ENCODE data around the gene NR4A3. TPM values are rescaled to one million over a fixed set of nuclear protein-coding genes. Genes with fewer than 3 reads are reported as not detected.
A peak's percentile ranks its signal among the peaks of the same experiment; 100 is the strongest.

Gene NR4A3
- total RNA-seq (2013) = 0.85 TPM
- polyA plus RNA-seq (1 to 10 TPM in 1 of 3 donors, under 1 TPM in 2; 0.88 to 2.1 (median 0.92) TPM), polyA minus RNA-seq (8.7 and 23.1 TPM in 2 replicates), total RNA-seq (26.5 to 207 (median 93.0) reads per million in 11 experiments)

- H3K9me3 Mint-ChIP-seq = peaks cover 0 to 37% (median 26%) of the 10 kb centered on the region in 7 donors
- H3K36me3 ChIP-seq (replicated peaks in 1 of 2; ENCODE audit: control insufficient read depth in 1 of 2, insufficient read depth in 2 of 2, low read length in 2 of 2) = no peaks in the 10 kb centered on the region
- H3K4me3 Mint-ChIP-seq = peak within 1 kb of the TSS; percentile 100
- under 1% methylated on average over 54 of the region's 75 CpGs for WGBS (ENCODE audit: insufficient coverage)
- peak; percentile 26 for TF ChIP-seq CTCF (IDR thresholded peaks at IDR 0.05)
- H2AFZ ChIP-seq (ENCODE audit: insufficient read depth, low read depth, low read length, poor library complexity, severe bottlenecking) = peak within 1 kb of the TSS; percentile 46
- peaks cover 62% of the 10 kb centered on the region for H3K4me1 Mint-ChIP-seq
- H3K27ac Mint-ChIP-seq = peak within 1 kb of the TSS; percentile 97 to 100 (median 99)
- intact Hi-C loops (cut with micrococcal nuclease) = loop anchor here (5.0 to 10.0 kb wide), 8 partner anchors 83 to 699 kb away; partner anchors contain the start of genes STX17 (in 2 of the 2), ALG2 (in 1 of the 2), ERP44 (in 1 of the 2) and INVS (in 1 of the 2)
- peaks cover 63 to 68% of the 10 kb centered on the region in 2 donors for H3K4me1 ChIP-seq (ENCODE audit: control insufficient read depth in 1 of 2, insufficient read depth in 2 of 2, low read length in 2 of 2)
- H3K27me3 Mint-ChIP-seq (ENCODE audit: low read depth in 3 of 3) = peaks cover 46 to 55% (median 51%) of the 10 kb centered on the region in 3 donors
- peak within 1 kb of the TSS; percentile 98 for H3K9ac ChIP-seq (ENCODE audit: insufficient read depth, low read length, poor library complexity, severe bottlenecking)
- peaks cover 37 to 46% of the 10 kb centered on the region in 2 donors for H3K27me3 ChIP-seq (ENCODE audit: control insufficient read depth in 2 of 2, insufficient read depth in 2 of 2, low read length in 2 of 2)
- no peaks in the 10 kb centered on the region for H3K79me2 ChIP-seq (ENCODE audit: insufficient read depth, low read length)
- peak within 1 kb of the TSS; percentile 94 for H3K4me2 ChIP-seq (replicated peaks; ENCODE audit: extremely low read depth, low read length, poor library complexity, severe bottlenecking)
- peak; percentile 97 to 99 (median 99) for DNase-seq
- H4K20me1 ChIP-seq (ENCODE audit: insufficient read depth, low read length) = peaks cover 31% of the 10 kb centered on the region
- peaks cover 13 to 23% of the 10 kb centered on the region in 2 donors for H3K36me3 Mint-ChIP-seq
- peak within 1 kb of the TSS; percentile 58 to 93 (median 66) for H3K4me3 ChIP-seq (replicated peaks in 1 of 3; ENCODE audit: low read depth in 2 of 3, low read length in 3 of 3)
- peaks cover 0 to 26% of the 10 kb centered on the region in 2 donors for H3K9me3 ChIP-seq (replicated peaks in 1 of 2; ENCODE audit: control insufficient read depth in 1 of 2, insufficient read depth in 1 of 2, low read length in 2 of 2)
- H3K27ac ChIP-seq (ENCODE audit: low read depth in 1 of 2, low read length in 2 of 2) = peak within 1 kb of the TSS; percentile 75 to 94
Measured at GRCh38 chr9:99821396-99822108, at the start of gene NR4A3. Gene NR4A3 (plus strand): TSS chr9:99821885. CDS start chr9:99828043, 6,158 bp downstream.

- H3K36me3 ChIP-seq (replicated peaks in 1 of 2; ENCODE audit: control insufficient read depth in 1 of 2, insufficient read depth in 2 of 2, low read length in 2 of 2) = no peaks in the 10 kb centered on the region
- Mint-ChIP-seq H3K4me3 (no peak overlapping the region), H3K36me3 (no peaks in the 10 kb centered on the region), H3K4me1 (no peaks in the 10 kb centered on the region), H3K27me3 (ENCODE audit: low read depth in 3 of 3) (peaks cover 0 to 1% (median 0%) of the 10 kb centered on the region in 3 donors), H3K27ac (no peak overlapping the region), H3K9me3 (no peaks in the 10 kb centered on the region)
- H3K27ac ChIP-seq (ENCODE audit: low read depth in 1 of 2, low read length in 2 of 2) = no peak overlapping the region
- no peaks in the 10 kb centered on the region for H3K79me2 ChIP-seq (ENCODE audit: insufficient read depth, low read length)
- no peak overlapping the region for H2AFZ ChIP-seq (ENCODE audit: insufficient read depth, low read depth, low read length, poor library complexity, severe bottlenecking)
- no peak for TF ChIP-seq CTCF (IDR thresholded peaks at IDR 0.05)
- no peaks in the 10 kb centered on the region for H3K4me1 ChIP-seq (ENCODE audit: control insufficient read depth in 1 of 2, insufficient read depth in 2 of 2, low read length in 2 of 2)
- H3K4me2 ChIP-seq (replicated peaks; ENCODE audit: extremely low read depth, low read length, poor library complexity, severe bottlenecking) = no peak overlapping the region
- no peak for DNase-seq
- WGBS (ENCODE audit: insufficient coverage) = no CpG with 5 or more reads among the region's 2 CpGs
- H3K9me3 ChIP-seq (replicated peaks in 1 of 2; ENCODE audit: control insufficient read depth in 1 of 2, insufficient read depth in 1 of 2, low read length in 2 of 2) = no peaks in the 10 kb centered on the region
- no peak overlapping the region for H3K9ac ChIP-seq (ENCODE audit: insufficient read depth, low read length, poor library complexity, severe bottlenecking)
- no peaks in the 10 kb centered on the region for H4K20me1 ChIP-seq (ENCODE audit: insufficient read depth, low read length)
- intact Hi-C loops (cut with micrococcal nuclease) = no loop called here
- no peak overlapping the region for H3K4me3 ChIP-seq (replicated peaks in 1 of 3; ENCODE audit: low read depth in 2 of 3, low read length in 3 of 3)
- no peaks in the 10 kb centered on the region for H3K27me3 ChIP-seq (ENCODE audit: control insufficient read depth in 2 of 2, insufficient read depth in 2 of 2, low read length in 2 of 2)
Measured at GRCh38 chr9:99773468-99774138, 48.1 kb upstream of the NR4A3 start.

All from CD14-positive monocyte (primary cell).